NCI-H1105 treated with DMSO at 0.1 percent for 48 hours (cell line): ENCODE data around the gene NQO2.
A peak's percentile ranks its signal among the peaks of the same experiment; 100 is the strongest.
"Not testable (repeated sequence)": the region's sequence is repeated elsewhere in the genome, so short reads cannot be mapped to it uniquely, and the experiment has no call there.

ENCODE experiments used
- DNase-seq: peaks from one replicate; lab custom pipeline; 2025; lab: John Stamatoyannopoulos, UW

The NQO2 gene

DNA sequence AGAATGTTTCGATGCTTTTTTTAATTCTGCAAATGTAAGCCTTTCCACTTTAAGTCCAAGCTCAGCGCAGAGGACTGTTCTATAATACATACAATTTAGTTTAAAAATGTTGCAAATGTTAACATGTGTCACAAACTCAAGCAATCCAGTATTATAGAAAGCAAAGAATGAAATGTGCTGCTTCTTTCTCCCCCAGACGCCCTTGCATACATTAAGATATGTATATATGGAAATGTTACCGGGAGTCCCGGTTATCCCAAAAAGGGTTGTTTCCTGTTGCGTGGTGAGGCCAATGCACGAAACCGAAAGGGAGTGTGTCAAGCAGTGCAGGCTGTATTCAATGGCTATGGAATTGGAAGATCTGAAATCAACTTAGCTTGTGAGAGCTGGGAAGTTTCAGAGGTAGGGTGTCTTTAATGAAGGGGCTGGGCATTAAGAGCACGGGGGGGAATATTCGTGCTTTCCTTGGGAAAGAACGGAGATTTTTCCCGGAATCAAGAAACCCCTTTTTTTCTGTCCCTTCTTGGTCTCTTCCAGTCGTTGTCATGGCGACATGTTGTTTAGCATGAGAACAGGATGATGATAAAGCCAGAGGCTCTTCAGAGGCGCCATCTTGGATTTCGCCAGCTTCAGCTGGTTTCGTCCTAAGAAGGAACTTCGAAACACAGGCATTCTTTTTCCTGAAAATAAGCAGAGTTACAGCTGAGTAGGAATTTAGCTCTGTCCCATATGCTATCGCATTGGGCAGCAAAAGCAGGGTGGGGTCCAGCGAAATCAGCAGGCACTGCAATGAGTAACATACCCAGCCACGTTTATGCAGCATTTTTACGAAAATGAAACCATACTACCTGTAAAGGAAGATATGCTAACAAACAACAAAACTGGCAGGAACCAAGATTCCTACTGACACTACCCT lies 10.1 kb upstream of the NQO2 start:
- DNase-seq, result peak; percentile 98

DNA sequence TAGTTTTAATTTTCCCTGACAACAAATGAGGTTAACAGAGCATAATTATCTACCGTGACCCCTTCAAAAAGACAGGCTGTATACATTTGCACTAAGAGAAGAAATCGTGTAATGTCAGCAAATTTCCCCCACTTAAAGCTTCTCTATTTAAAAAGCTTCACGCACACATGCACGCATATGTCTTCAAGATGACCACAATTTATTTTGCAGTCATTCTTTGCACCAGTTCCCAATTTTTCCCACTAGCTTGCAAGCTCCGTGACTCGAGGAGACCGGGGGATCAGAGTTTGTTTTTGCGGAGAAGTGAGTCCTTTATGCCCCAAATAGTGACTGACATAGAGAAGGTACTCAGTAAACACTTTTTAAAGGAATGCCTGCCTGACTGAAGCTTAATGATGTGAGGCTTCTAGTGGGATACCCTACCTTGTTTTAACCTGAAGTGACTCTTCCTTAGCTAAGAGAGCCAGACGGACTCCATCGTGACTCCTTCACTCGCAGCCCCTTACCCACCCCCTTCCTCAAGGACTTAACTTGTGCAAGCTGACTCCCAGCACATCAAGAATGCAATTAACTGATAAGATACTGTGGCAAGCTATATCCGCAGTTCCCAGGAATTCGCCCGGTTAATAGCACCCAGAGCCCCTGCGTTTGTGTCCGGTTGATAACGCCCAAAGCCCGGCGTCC lies 9.3 kb upstream of the NQO2 start:
- DNase-seq, result peak; percentile 48

DNA sequence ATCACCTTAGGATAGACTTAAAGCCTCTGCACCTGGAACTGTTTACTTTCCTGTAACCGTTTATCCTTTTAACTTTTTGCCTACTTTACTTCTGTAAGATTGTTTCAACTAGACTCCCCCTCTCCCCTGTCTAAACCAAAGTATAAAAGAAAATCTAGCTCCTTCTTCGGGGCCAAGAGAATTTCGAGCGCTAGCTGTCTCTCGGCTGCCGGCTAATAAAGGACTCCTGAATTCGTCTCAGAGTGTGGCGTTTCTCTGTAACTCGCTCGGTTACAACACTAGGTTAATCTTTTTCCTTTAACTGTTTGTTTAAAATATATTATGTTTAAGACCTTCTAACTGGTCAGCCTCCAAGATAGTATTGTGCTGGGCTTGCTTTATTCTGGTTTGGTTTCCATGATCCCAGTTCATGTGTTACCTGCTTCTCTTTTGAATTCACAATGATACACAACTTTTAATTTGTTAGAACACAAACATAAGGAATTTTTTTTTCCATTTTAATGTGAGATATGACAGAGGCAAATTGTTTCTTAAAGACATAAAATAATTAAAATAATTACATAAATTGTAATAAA lies 8.7 kb upstream of the NQO2 start:
- DNase-seq, result no peak

DNA sequence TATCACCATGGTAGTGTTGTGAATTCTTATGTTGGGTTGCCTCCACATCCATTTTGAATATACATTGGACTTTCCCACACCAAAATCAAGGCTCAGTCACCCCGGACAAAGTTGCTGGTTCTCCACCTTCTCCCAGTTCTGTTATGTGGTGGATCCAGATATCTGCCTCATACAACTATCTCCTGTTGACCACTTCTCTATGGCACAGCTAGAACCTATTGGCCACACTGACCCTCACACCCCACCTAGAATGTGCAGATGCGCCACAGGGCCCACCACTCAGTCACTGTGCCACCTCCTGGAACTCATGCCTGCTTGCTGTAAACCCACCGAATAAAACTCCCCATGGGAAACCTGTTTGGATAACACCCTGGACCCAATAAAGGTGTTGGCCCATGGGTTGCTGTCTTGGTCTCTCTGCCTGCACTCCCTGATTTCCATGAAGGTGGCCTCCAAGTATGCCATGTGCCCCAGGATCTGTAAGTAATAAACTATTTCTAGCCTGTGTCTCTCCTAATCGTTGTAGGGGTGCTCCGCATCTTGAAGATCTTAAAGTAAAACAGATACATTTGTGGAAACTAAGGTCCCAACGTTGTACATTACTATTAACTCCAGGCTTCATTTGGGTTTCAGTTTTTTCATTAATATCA lies 7.2 kb upstream of the NQO2 start:
- no peak for DNase-seq

DNA sequence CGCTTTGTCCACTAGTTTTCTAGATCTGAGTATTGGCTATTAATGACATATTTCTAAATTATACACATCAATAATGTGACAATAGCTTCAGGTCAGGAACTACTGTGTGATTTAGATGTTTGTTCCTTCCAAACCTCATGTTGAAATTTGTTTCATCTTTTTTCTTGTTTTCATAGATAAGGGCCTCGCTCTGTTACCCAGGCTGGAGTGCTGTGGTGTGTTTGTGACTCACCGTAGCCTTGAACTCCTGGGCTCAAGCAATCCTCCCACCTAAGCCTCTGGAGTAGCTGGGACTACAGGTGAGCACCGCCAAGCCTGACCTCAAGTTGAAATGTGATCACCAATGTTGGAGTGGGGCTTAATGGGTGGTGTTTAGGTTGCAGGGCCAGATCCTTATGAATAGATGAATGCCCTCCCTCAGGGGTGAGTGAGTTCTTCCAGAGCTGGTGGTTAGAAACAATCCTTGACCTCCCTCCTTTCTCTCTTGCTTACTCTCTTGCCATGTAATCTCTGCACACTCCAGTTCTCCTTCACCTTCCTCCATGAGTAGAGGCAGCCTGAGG lies 5.9 kb upstream of the NQO2 start:
- DNase-seq, result no peak

DNA sequence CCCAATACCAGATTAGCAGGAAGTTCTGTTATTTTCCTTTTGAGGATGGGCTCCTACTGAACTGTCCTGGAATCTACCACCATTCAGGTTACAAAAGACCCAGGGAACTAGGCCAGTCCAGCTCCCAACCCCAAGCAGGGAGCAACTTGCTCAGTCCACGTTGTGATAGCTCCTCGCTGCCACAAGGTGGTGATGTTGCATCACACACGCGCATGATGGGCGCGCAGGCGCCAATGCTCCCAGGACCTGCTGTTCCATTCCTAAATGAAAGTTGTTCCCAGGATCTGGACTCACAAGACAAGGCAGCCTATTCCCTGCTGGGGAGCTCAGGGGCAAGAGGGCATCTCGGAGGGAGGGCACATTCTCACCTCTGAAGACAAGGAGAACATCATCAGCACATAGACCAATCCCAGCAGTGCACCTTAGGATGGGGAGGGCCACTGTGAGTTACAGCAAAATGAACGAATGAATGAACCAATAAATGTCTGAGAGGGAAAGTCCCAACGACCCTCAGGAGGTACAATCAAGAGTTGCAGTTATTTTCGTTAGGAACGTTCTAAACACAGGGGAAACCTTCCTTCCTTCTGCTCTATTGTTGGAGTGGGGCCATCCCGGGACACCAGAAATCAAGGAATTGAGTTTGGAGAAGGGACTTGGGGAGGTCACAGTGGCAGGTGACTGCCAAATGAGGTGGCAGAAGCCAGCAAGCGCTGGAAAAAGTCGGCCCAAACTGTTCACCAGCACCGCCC lies 1.3 kb upstream of the NQO2 start:
- peak; percentile 13 for DNase-seq

DNA sequence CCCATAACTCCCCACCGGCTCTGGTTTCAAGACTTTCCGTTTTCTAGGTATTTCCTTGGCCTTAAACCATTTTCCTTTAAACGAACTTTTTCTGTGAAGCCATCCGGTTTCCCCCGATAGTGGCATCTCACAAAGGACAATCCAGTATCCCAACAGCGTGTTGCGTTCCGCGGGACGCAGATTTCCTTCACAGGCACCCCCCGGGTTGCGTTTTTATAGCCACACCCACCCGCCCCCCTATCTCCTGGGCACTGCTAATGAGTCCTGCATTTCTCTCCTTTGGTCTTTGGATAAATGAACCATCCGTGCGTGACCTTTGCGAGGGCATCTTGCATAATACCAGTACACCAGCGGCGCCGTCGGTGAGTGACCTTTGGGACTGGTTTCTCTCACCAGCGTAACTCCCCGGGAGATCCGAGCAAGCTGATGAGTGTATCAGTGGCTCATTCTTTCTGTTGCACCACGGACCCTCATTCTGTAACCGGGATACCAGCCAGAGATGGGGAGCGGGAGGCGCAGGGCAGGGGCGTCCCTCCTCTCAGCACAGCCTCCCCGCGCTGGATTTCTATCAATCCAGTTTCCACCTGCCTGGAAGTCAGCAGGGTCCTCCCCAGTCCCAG lies 586 bp upstream of the NQO2 start:
- DNase-seq, result peak; percentile 76

DNA sequence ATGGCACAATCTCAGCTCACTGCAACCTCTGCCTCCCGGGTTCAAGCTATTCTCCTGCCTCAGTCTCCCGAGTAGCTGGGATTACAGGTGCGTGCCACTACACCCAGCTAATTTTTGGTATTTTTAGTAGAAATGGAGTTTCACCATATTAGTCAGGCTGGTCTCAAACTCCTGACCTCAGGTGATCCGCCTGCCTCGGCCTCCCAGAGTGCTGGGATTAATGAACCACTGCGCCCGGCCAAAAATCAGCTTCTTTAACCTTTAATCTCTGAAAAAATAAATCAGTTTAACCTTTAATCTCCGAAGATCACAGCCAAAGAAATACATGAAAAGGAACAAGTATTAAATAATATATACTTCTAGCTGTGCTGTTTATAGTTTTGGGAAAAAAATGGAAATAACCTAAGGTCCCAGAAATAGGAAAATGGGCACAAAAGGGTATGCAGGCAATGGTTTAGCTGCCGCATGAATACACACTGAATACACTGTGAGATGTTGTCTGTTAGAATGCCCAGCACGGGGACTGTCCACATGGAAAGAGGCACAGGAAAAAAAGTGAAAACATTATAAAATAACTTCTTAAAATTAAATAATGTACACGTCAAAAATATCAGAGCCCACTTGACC lies 1.6 kb downstream of the NQO2 start:
- DNase-seq, result no peak

DNA sequence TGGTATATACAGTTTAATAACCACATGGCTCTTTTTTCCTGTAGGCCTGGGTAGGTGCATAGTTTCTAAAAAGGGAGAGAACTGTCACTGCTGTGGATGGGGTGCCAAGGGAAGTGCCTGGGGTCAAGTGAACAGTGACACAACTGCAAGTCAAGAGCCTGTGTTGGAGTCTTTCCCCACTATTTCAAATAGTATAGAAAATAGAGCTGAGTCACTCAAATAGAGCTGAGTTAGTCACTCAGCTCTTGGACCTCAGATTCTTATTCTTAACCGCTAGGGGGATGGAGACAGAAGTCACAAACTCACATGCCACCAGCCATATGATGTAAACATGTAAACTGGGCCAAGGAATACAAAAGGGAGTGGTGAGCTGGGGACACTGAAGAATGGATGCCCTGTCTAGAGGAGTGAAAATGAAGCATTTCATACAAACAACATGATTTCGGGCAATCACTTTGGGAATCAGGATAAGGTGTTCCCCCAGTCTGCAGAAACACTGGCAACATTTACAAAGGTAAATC lies 2.1 kb downstream of the NQO2 start:
- no peak for DNase-seq

DNA sequence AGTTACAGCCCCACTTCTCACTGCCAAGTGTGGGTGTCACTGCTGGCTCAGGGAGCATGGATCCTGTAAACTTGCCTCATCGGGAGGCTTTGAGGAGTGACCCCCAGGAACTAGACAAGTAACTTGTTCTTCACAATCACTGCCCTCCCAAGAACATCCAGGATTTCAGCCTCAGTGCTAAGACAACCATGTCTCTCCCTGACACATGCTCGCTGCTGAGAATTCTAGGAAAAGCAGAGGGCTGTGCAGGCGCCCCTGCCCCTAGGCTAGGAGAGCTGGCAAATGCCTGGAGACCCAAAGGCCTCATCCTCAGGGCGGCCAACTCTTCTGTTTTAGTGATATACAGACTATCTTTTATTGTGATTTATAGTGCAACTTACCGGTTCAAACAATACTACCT lies 3.5 kb downstream of the NQO2 start:
- not testable (repeated sequence) for DNase-seq

DNA sequence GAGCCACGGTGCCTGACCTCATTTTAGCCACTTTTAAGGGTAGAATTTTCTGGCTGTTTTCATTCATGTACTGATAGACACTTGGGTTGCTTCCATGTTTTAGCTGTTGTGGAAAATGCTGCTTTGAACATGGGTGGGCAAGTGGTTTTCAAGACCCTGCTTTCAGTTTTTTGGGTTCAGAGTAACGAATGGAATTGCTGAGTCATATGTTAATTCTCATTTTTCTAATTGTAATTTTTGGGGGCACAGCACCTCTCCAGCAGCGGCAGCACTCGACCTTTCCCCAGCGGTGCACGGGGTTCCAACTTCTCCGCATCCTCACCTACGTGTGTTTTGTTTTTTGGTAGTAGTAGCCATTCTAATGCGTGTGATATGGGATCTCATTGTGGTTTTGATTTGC lies 5.4 kb downstream of the NQO2 start:
- no peak for DNase-seq

DNA sequence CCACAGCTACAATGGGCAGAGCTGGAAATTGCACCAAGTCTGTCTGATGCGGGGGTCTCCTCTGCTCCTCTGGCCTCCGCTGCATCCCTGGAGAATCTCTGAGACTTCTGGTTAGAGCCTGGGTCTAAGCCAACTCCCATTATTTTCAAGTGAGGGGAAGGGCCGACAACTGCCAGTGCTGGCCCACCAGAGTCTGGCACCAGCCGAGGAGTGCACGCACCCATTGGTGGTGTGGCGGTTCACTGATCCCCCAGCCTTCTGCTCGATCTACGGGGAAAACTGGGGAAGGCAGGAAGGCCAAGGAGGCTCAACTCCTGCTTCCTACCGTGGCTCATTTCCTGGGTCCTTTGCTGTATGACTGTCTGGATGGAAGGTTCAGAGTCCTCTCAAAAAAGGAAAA lies 6.2 kb downstream of the NQO2 start:
- no peak for DNase-seq

DNA sequence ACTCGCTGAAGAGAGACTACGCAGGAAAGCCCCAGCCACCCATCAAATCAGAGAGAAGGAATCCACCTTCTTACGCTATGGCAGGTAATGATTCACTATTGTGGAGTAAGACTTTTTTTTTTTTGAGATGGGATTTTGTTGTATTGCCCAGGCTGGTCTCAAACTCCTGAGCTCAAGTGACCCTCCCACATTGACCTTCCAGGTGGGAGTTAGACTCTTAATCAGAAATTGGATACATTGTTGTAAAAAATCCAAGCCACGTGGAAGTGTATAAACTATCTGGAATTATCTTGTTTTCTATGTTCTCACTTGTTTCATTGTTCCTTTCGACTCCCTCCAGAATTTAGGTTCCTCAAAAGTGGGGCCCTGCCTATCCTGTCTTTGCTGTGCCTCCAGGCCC lies 6.8 kb downstream of the NQO2 start:
- DNase-seq, result no peak

DNA sequence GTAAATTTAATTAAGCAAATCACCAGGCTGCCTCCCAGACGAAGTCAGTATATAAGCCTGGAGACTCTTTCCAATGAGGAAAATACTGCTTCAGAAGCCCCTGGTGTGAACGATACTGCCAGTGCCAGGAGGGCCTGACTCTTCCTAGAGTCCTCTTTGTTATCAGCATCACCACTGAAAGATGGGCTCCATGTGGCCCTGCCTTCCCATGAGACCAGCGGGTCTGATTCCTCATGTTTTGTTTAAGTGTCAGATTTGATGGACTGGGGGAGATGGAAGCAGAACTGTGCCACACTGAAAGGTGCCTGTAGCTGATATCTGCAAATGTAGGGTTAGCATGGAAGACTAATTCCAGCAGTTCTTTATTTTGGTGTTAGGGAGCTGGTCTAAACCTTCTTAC lies 7.9 kb downstream of the NQO2 start:
- no peak for DNase-seq

DNA sequence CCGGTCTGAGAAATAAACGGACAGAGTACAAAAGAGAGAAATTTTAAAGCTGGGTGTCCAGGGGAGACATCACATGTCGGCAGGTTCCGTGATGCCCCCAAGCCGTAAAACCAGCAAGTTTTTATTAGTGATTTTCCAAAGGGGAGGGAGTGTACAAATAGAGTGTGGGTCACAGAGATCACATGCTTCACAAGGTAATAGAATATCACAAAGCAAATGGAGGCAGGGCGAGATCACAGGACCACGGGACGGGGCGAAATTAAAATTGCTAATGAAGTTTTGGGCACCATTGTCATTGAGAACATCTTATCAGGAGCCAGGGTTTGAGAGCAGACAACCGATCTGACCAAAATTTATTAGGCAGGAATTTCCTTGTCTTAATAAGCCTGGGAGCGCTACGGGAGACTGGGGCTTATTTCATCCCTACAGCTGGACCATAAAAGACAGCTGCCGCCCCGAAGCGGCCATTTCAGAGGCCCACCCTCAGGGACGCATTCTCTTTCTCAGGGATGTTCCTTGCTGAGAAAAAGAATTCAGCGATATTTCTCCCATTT lies 9.1 kb downstream of the NQO2 start:
- DNase-seq, result not testable (repeated sequence)

DNA sequence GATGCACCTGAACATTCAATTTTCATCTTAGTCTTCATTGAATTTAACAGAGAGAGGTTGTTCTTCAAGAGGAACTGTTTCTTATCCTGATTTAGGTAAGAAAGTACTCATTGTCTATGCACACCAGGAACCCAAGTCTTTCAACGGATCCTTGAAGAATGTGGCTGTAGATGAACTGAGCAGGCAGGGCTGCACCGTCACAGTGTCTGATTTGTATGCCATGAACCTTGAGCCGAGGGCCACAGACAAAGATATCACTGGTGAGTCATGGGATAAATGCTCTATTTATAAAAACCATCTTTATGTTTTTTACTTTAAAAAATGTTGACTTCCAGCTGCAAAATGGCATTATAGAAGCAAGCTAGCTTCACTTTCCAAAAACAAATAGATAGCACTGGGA lies 10.2 kb downstream of the NQO2 start:
- no peak for DNase-seq

DNA sequence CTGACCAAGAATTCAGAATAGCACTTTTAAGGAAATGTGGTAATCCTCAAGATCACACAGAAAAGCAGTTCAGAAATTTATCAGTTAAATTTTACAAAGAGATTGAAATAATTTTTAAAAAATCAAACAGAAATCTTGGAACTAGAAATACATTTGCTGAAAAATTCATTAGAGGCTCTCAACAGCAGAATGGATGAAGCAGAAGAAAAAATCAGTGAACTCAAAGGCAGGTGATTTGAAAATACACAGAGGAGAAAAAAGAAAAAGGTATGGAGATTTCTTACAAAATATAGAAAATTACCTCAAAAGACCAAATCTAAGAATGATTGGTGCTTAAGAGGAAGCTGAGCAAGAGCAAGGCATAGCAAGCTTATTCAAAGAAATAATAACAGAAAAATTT lies 11.5 kb downstream of the NQO2 start:
- DNase-seq, result no peak

DNA sequence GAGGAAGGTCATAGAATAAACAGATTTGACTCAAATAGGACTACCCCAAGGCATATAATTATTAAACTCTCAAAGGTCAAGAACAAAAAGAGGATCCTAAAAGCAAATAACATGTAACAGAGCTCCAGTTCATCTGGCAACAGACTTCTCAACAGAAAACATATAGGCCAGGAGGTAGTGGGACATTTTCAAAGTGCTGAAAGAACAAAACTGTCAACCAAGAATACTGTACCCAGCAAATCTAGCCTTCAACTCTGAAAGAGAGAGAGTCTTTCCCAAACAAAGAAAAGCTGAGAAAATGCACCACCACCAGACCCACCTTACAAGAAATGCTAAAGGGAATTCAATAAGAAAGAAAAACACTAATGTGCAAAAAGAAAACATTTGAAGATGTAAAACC lies 11.9 kb downstream of the NQO2 start:
- no peak for DNase-seq

DNA sequence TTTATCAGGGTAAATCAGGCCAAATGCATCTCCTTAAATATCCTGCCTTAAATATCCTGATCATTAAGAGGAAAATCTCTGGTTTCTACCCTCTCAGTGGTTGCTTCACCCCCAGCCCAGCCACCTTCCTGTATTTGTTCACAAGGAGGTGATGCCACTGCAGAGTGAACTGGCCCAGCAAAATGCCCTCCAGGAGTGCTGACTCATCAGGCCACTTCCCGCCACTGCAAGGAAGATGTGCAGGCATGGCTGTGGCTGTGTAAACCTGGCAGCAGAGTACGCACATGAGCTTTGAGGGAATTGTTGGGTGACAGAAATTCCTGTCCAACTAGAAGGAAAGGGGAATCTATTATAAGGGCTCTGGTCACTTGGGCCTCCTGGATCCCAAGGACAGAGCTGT lies 13.8 kb downstream of the NQO2 start:
- no peak for DNase-seq
